HG03457 (cell line): Measurements from ENCODE around the gene TAB2.

Source experiments
- ATAC-seq: cut with Tn5 transposase; IDR thresholded peaks from one replicate; pipeline ENCODE4 v1.9.1; 2021; ENCODE audit warnings: moderate number of reproducible peaks; ENCODE audit not compliant: unreplicated experiment

The TAB2 gene

GRCh38 chr6:149409617-149410016, 92.1 kb downstream of the TAB2 start:
- no peak for ATAC-seq

GRCh38 chr6:149410557-149410956, 93.0 kb downstream of the TAB2 start:
- no peak for ATAC-seq

- ATAC-seq = no peak
Measured at GRCh38 chr6:149414009-149414408, 96.5 kb downstream of the TAB2 start.

- ATAC-seq = no peak
Measured at GRCh38 chr6:149414821-149415220, 97.3 kb downstream of the TAB2 start.

GRCh38 chr6:149419696-149420404, 102.3 kb downstream of the TAB2 start:
- ATAC-seq = no peak

- no peak for ATAC-seq
Measured at GRCh38 chr6:149421132-149421531, 103.6 kb downstream of the TAB2 start.

- no peak for ATAC-seq
Measured at GRCh38 chr6:149422581-149422980, 105.1 kb downstream of the TAB2 start.

GRCh38 chr6:149423964-149424440, 106.5 kb downstream of the TAB2 start:
- ATAC-seq = no peak

- ATAC-seq = no peak
Measured at GRCh38 chr6:149425224-149425623, 107.7 kb downstream of the TAB2 start.

- no peak for ATAC-seq
Measured at GRCh38 chr6:149425754-149426153, 108.2 kb downstream of the TAB2 start.

GRCh38 chr6:149428606-149429005, 111.1 kb downstream of the TAB2 start:
- no peak for ATAC-seq

- ATAC-seq = no peak
Measured at GRCh38 chr6:149429427-149430360, 112.2 kb downstream of the TAB2 start.

- ATAC-seq = peak; percentile 66
Measured at GRCh38 chr6:149431905-149432775, 114.6 kb downstream of the TAB2 start.

GRCh38 chr6:149433405-149433804, 115.9 kb downstream of the TAB2 start:
- ATAC-seq = no peak

GRCh38 chr6:149433881-149434280, 116.4 kb downstream of the TAB2 start:
- no peak for ATAC-seq

GRCh38 chr6:149435919-149436586, 118.5 kb downstream of the TAB2 start:
- ATAC-seq = no peak

GRCh38 chr6:149436647-149437046, 119.1 kb downstream of the TAB2 start:
- no peak for ATAC-seq

- ATAC-seq = no peak
Measured at GRCh38 chr6:149437212-149437611, 119.7 kb downstream of the TAB2 start.

- no peak for ATAC-seq
Measured at GRCh38 chr6:149438855-149439254, 121.3 kb downstream of the TAB2 start.

GRCh38 chr6:149439626-149440025, 122.1 kb downstream of the TAB2 start:
- no peak for ATAC-seq
